Astrocyte of the cerebellum (primary cell): Measurements from ENCODE around the gene MRPS16.

Experiments
- DNase-seq: peaks from one replicate; pipeline ENCODE4 v3.0.0-alpha.2; 2011; ENCODE audit warnings: low read depth
- H3K4me3 ChIP-seq: 2 replicates; pipeline ENCODE4 v1.5.1; 2011; ENCODE audit warnings: mild to moderate bottlenecking, low read depth, low read length, moderate library complexity
- CTCF ChIP-seq: IDR thresholded peaks from 2 replicates; pipeline ENCODE4 v1.5.1; 2012; ENCODE audit warnings: low read length, low read depth, moderate library complexity, mild to moderate bottlenecking; ENCODE audit errors: missing control alignments
- in situ Hi-C: cut with HindIII; loops from 2 replicates; pipeline ENCODE4 v1.10.0; 2017; ENCODE audit warnings: low sequenced_read_pairs

Gene MRPS16

GRCh38 chr10:73252445-73253224, at the start of gene MRPS16:
Gene MRPS16, minus strand, starts transcription at chr10:73252644. Its CDS starts 162 bp downstream, at chr10:73252482.
- peak; percentile 94 for DNase-seq
- in situ Hi-C loops, result no loop called here
- no peak for TF ChIP-seq CTCF
- peak within 1 kb of the TSS; percentile 96 for H3K4me3 ChIP-seq

- in situ Hi-C loops, result loop anchor here (5.0 kb wide), 1 partner anchor 60 kb away; the partner anchor contains the start of gene CFAP70
Observed at GRCh38 chr10:73296946-73297345, 44.5 kb upstream of the MRPS16 start.

GRCh38 chr10:73293461-73293860, 41.0 kb upstream of the MRPS16 start:
- DNase-seq, result no peak
- no peak for TF ChIP-seq CTCF
- in situ Hi-C loops, result no loop called here
- H3K4me3 ChIP-seq, result no peak overlapping the region

More at GRCh38 chr10:73296946-73297345, 44.5 kb upstream of the MRPS16 start:
- no peak for TF ChIP-seq CTCF
- no peak overlapping the region for H3K4me3 ChIP-seq
- no peak for DNase-seq

GRCh38 chr10:73289958-73290357, 37.5 kb upstream of the MRPS16 start:
- in situ Hi-C loops, result no loop called here
- H3K4me3 ChIP-seq, result no peak overlapping the region
- no peak for DNase-seq
- TF ChIP-seq CTCF, result no peak

- H3K4me3 ChIP-seq, result no peak overlapping the region
- no peak for TF ChIP-seq CTCF
- in situ Hi-C loops, result no loop called here
- no peak for DNase-seq
Observed at GRCh38 chr10:73287441-73287840, 35.0 kb upstream of the MRPS16 start.

GRCh38 chr10:73281097-73281496, 28.7 kb upstream of the MRPS16 start:
- no peak for DNase-seq
- in situ Hi-C loops, result no loop called here
- H3K4me3 ChIP-seq, result no peak overlapping the region
- TF ChIP-seq CTCF, result no peak
